HL-60 (cell line): ENCODE data around the gene MAK.
"Not testable (repeated sequence)": the region's sequence is repeated elsewhere in the genome, so short reads cannot be mapped to it uniquely, and the experiment has no call there.

Experiments
- DNase-seq, 2 experiments: peaks; one replicate each; pipeline ENCODE4 v3.0.0-alpha.2; 2010 to 2020; ENCODE audit warnings: low read depth in 1 of 2, low spot score in 1 of 2
- H3K27ac ChIP-seq: fragments of 250-450 bp; sonication (Bioruptor Pico); replicated peaks from 2 replicates; pipeline ENCODE4 v1.5.1; 2020; ENCODE audit warnings: mild to moderate bottlenecking, moderate library complexity
- H3K27me3 ChIP-seq: fragments of 250-450 bp; sonication (Bioruptor Pico); 2 replicates; pipeline ENCODE4 v1.5.1; 2021; ENCODE audit warnings: mild to moderate bottlenecking, moderate library complexity; ENCODE audit not compliant: insufficient read depth, poor library complexity, severe bottlenecking
- H3K4me3 ChIP-seq: replicated peaks from 2 replicates; pipeline ENCODE4 v1.5.1; 2011; ENCODE audit warnings: mild to moderate bottlenecking, control low read depth, low read length; ENCODE audit not compliant: insufficient read depth
- GABPA ChIP-seq: IDR thresholded peaks from 2 replicates; pipeline ENCODE4 v1.6.1; 2012; ENCODE audit warnings: low read depth
- POLR2AphosphoS5 ChIP-seq: IDR thresholded peaks from 2 replicates; pipeline ENCODE4 v1.6.1; 2012; ENCODE audit warnings: low read depth
- SPI1 ChIP-seq: IDR thresholded peaks from 2 replicates; pipeline ENCODE4 v1.6.1; 2012; ENCODE audit warnings: low read depth, mild to moderate bottlenecking, borderline replicate concordance
- TF ChIP-seq, protein P1 (sequence below): IDR thresholded peaks from one replicate; pipeline ENCODE4 v1.5.1; 2011; ENCODE audit warnings: low read length, control low read depth, inconsistent platforms; ENCODE audit not compliant: insufficient read depth
- TF ChIP-seq, protein P2 (sequence below): IDR thresholded peaks from 2 replicates; pipeline ENCODE4 v1.6.1; 2012; ENCODE audit warnings: low read depth; ENCODE audit not compliant: insufficient replicate concordance

Gene MAK

GRCh38 chr6:10883312-10884244 is 45.2 kb upstream of the MAK start:
- H3K27me3 ChIP-seq = no peaks in the 10 kb centered on the region
- H3K4me3 ChIP-seq = no peak overlapping the region
- no peak for DNase-seq
- no peak for TF ChIP-seq SPI1
- TF ChIP-seq GABPA = no peak
- TF ChIP-seq POLR2AphosphoS5 = no peak
- TF ChIP-seq, protein P1, sequence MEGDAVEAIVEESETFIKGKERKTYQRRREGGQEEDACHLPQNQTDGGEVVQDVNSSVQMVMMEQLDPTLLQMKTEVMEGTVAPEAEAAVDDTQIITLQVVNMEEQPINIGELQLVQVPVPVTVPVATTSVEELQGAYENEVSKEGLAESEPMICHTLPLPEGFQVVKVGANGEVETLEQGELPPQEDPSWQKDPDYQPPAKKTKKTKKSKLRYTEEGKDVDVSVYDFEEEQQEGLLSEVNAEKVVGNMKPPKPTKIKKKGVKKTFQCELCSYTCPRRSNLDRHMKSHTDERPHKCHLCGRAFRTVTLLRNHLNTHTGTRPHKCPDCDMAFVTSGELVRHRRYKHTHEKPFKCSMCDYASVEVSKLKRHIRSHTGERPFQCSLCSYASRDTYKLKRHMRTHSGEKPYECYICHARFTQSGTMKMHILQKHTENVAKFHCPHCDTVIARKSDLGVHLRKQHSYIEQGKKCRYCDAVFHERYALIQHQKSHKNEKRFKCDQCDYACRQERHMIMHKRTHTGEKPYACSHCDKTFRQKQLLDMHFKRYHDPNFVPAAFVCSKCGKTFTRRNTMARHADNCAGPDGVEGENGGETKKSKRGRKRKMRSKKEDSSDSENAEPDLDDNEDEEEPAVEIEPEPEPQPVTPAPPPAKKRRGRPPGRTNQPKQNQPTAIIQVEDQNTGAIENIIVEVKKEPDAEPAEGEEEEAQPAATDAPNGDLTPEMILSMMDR = no peak
- TF ChIP-seq, protein P2, sequence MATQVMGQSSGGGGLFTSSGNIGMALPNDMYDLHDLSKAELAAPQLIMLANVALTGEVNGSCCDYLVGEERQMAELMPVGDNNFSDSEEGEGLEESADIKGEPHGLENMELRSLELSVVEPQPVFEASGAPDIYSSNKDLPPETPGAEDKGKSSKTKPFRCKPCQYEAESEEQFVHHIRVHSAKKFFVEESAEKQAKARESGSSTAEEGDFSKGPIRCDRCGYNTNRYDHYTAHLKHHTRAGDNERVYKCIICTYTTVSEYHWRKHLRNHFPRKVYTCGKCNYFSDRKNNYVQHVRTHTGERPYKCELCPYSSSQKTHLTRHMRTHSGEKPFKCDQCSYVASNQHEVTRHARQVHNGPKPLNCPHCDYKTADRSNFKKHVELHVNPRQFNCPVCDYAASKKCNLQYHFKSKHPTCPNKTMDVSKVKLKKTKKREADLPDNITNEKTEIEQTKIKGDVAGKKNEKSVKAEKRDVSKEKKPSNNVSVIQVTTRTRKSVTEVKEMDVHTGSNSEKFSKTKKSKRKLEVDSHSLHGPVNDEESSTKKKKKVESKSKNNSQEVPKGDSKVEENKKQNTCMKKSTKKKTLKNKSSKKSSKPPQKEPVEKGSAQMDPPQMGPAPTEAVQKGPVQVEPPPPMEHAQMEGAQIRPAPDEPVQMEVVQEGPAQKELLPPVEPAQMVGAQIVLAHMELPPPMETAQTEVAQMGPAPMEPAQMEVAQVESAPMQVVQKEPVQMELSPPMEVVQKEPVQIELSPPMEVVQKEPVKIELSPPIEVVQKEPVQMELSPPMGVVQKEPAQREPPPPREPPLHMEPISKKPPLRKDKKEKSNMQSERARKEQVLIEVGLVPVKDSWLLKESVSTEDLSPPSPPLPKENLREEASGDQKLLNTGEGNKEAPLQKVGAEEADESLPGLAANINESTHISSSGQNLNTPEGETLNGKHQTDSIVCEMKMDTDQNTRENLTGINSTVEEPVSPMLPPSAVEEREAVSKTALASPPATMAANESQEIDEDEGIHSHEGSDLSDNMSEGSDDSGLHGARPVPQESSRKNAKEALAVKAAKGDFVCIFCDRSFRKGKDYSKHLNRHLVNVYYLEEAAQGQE = no peak
- H3K27ac ChIP-seq = no peak overlapping the region

- no peak overlapping the region for H3K27ac ChIP-seq
- TF ChIP-seq, protein P1 = no peak
- TF ChIP-seq, protein P2 = no peak
- TF ChIP-seq POLR2AphosphoS5 (no peak), GABPA (no peak), SPI1 (no peak)
- DNase-seq = no peak
- H3K4me3 ChIP-seq = no peak overlapping the region
- no peaks in the 10 kb centered on the region for H3K27me3 ChIP-seq
Observed at GRCh38 chr6:10882657-10883171, 44.4 kb upstream of the MAK start.

DNA sequence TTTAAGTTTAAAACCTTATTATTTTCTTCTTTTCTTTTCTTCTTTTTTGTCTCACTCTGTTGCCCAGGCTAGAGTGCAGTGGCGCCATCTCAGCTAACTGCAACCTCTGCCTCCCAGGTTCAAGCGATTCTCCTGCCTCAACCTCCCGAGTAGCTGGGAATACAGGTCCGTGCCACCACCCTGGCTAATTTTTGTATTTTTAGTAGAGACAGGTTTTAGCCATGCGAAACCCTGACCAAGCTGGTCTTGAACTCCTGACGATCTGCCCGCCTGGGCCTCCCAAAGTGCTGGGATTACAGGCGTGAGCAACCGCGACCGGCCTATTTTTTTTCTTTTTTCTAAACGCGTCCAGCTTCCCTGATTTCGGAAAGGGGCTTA is 43.9 kb upstream of the MAK start:
- H3K4me3 ChIP-seq, DNase-seq, H3K27me3 ChIP-seq, H3K27ac ChIP-seq: not testable (repeated sequence)

- TF ChIP-seq, protein P1 = no peak
- no peak for TF ChIP-seq POLR2AphosphoS5
- TF ChIP-seq, protein P2 = no peak
- no peak for TF ChIP-seq GABPA
- TF ChIP-seq SPI1 = no peak
- Histone ChIP-seq H3K27ac (no peak overlapping the region), H3K4me3 (no peak overlapping the region), H3K27me3 (no peaks in the 10 kb centered on the region)
- no peak for DNase-seq
Observed at GRCh38 chr6:10880366-10880765, 42.0 kb upstream of the MAK start.
